OCI-LY1 (cell line): Measurements from ENCODE around the gene STK40.

ENCODE experiments used
- CTCF ChIP-seq: fragments of 200-600 bp; sonication (generic), shearing (Covaris generic); IDR thresholded peaks from 2 replicates; pipeline ENCODE4 v1.5.1; 2017; ENCODE audit warnings: mild to moderate bottlenecking, antibody characterized with exemption, low read length, moderate library complexity, mixed read lengths
- EZH2 ChIP-seq: fragments of 200-600 bp; sonication (generic), shearing (Covaris generic); IDR thresholded peaks from 2 replicates; pipeline ENCODE4 v1.8.0; 2017; ENCODE audit warnings: borderline replicate concordance, mixed run types, mild to moderate bottlenecking, antibody characterized with exemption, low read length, moderate library complexity, mixed read lengths

- TF ChIP-seq CTCF (no peak), EZH2 (no peak)
These were observed 78.7 kb downstream of the STK40 start for GRCh38 chr1:36306902-36307456.
